GM13976 (cell line): ENCODE data around the gene SURF1.
"Not testable (repeated sequence)": the region's sequence is repeated elsewhere in the genome, so short reads cannot be mapped to it uniquely, and the experiment has no call there.

Source experiments
- DNase-seq: peaks from one replicate; pipeline ENCODE4 v3.0.0; 2012; ENCODE audit warnings: low spot score
- in situ Hi-C: fragments of 300-500 bp; cut with MboI; formaldehyde crosslinking; loops from one replicate; pipeline ENCODE4 v1.12.0; 2022; ENCODE audit warnings: low sequenced_read_pairs, mixed read lengths, inconsistent platforms; ENCODE audit not compliant: unreplicated experiment
- TF ChIP-seq, protein P1 (sequence below): IDR thresholded peaks from 2 replicates; pipeline ENCODE4 v1.5.1; 2012; ENCODE audit warnings: borderline replicate concordance, mild to moderate bottlenecking; ENCODE audit not compliant: insufficient read depth; ENCODE audit errors: extremely low read depth, missing control alignments, control extremely low read depth

The SURF1 gene

DNA sequence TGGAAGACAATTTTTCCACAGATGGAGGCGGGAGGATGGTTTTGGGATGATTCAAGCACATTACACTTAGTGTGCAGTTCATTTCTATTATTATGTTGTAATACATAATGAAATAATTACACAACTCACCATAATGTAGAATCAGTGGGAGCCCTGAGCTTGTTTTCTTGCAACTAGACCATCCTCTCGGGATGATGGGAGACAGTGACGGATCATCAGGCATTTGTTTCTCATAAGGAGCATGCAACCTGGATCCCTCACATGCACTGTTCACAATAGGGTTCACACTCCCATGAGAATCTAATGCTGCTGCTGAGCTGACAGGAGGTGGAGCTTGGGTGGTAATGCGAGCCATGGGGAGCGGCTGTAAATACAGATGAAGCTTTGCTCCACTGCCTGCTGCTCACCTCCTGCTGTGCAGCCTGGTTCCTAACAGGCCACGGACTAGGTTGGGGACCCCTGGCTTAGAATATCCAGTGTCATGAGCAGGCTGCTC is 21.5 kb upstream of the SURF1 start:
- DNase-seq, result no peak
- in situ Hi-C loops, result no loop called here
- TF ChIP-seq, protein P1, sequence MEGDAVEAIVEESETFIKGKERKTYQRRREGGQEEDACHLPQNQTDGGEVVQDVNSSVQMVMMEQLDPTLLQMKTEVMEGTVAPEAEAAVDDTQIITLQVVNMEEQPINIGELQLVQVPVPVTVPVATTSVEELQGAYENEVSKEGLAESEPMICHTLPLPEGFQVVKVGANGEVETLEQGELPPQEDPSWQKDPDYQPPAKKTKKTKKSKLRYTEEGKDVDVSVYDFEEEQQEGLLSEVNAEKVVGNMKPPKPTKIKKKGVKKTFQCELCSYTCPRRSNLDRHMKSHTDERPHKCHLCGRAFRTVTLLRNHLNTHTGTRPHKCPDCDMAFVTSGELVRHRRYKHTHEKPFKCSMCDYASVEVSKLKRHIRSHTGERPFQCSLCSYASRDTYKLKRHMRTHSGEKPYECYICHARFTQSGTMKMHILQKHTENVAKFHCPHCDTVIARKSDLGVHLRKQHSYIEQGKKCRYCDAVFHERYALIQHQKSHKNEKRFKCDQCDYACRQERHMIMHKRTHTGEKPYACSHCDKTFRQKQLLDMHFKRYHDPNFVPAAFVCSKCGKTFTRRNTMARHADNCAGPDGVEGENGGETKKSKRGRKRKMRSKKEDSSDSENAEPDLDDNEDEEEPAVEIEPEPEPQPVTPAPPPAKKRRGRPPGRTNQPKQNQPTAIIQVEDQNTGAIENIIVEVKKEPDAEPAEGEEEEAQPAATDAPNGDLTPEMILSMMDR, result no peak

DNA sequence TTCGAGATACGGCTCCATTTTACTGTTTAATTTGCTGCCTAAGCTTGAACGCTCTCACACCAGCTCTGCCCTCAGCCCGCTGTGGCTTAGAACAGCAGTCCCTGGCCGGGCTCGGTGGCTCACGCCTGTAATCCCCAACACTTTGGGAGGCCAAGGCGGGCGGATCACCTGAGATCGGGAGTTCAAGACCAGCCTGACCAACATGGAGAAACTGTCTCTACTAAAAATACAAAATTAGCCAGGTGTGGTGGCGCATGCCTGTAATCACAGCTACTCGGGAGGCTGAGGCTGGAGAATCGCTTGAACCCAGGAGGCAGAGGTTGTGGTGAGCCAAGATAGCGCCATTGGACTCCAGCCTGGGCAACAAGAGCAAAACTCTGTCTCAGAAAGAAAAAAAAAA is 21.0 kb upstream of the SURF1 start:
- in situ Hi-C loops, DNase-seq: not testable (repeated sequence)

DNA sequence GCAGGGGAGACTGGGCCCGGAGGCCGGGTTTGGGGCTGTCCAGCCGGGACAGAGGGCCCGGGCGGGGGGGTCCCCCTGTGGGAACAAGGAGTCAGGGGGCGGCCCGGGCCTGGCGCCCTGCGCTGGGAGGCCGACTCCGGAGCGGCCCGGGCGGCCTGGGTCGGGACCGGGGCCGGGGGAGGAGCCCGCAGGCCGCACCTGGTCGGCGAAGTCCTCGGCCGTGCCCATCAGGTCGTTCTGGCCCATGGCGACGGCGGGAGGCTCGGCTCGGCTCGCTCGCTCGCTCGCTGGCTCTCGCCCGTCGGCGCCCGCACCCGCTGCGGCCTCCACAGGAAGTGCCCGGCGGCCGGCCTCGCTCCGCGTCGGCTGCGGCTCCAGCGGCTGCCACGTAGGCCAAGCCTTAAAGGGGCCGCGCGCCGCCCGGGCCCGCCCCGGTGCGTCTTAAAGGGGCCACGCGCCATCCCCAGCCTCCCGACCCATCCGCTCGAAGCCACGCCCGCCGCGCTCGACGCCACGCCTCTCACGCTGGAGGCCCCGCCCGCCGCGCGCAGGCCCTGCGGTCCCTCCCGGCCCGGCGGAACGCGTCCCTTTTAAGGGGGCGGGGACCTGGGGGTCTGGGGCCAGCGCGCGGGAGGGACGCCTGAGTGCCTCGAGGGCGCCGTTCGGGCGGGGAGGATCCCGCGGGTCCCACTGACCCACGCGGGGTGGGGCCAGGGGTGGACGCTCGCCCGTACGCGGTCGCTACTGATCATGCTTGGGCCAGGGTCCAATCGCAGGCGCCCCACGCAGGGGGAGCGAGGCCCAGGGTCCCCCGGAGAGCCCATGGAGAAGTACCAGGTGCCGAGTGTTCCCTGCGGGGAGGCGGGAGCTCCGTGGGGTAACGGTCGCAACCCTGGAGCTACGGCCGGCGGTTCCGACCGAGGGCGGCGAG is 19.7 kb upstream of the SURF1 start, which contains the start of the genes STKLD1 and SURF4:
TSS of gene STKLD1 (plus strand) at position 643 of the 931 bp plus-strand sequence. CDS start at position 751, 108 bp downstream.
TSS of gene SURF4 (minus strand) at position 337 of the 931 bp plus-strand sequence. CDS start at position 246, 91 bp downstream.
- TF ChIP-seq, protein P1, result no peak
- in situ Hi-C loops, result no loop called here
- DNase-seq, result peak; percentile 100

DNA sequence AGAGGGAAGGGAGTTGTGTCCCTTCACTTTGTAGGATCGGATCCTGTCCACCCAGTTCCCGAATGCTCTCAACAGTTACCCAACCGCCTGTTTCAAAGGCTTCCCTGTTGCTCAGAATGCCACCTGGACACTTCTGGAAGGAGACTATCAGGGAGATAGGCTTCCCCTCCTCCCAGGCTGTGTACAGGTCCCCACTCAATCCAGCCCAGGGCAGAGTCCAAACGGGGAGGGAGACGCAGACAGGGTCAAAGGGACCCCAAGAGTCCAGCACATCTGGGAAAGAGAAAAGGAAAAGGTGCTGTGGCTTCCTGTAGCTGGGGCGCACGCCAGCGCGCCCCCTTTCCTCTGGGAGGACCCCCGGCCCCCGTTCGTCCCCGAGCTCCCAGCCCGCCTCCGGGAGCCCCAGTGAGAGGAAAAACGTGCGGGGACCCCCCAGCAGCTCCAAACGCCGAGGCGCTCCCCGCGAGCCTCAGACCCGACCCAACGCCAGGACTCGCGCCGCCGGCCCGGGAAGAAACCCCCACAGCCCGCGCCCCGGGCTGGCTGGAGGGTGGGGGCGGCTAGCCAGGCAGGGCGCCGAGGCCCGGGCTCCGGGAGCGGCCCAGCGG is 18.9 kb upstream of the SURF1 start:
- TF ChIP-seq, protein P1, result no peak
- DNase-seq, result peak; percentile 65
- in situ Hi-C loops, result no loop called here

DNA sequence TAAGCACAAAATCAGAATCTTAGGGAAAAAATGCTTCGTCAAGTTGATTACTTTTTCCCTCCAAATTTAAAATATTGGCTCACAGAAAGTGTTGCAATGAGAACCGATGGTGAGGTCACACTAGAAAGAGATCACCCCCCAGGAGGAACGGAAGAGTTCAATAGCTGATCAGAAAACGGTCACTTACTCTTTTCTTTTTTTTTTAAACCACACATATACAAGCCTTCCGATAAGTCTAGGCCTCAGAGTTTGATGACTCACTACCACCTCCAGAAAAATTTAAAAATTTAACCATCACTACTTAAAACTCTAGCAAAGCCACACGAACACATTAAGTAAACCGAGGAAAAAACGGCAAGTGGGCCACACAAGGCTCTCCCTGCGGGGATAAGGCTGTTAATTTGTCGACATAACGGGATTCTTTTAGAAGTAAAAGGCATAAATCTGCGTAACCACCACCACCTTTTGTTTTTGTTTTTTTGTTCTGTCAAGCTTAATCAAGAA is 18.4 kb upstream of the SURF1 start:
- in situ Hi-C loops, result no loop called here
- TF ChIP-seq, protein P1, result no peak
- no peak for DNase-seq

DNA sequence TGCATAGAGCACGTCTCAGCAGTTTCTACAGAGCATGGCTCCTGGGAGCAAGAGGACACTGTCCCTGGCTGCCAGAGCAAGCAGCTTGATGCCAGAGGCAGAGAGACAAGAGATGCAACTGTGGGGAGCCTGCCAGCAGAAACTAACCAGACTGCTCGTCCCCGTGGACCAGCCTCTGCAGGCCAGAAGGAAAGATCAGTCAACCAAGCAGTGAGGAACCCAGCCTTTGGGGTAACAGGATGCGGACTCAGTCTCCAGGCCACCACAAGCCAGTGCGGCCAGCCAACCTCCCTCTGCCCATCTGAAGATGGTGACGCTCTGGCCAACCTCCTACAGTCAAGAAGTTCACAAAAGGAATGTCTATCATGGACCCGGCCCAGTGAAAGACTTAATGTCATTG is 15.9 kb upstream of the SURF1 start:
- no peak for DNase-seq
- in situ Hi-C loops, result no loop called here
- TF ChIP-seq, protein P1, result no peak
